T-cell (primary cell): ENCODE data around the gene NDRG4. TPM values are rescaled to one million over a fixed set of nuclear protein-coding genes. Genes with fewer than 3 reads are reported as not detected.

Source experiments
- ATAC-seq, 4 experiments: fragments of 200-7000 bp in 3 of 4; fragments of 150-1000 bp in 1 of 4; cut with Tn5 transposase; replicated peaks in 1 of 4; 1 replicate in 3 of 4; 2 replicates in 1 of 4; pipeline ENCODE4 v1.10.0; 2021; ENCODE audit warnings: moderate library complexity in 3 of 4, mild to moderate bottlenecking in 2 of 4, moderate number of reproducible peaks in 1 of 4
- CTCF ChIA-PET, 2 donors: fragments of 300-600 bp; sonication (Branson Sonifier 250); formaldehyde crosslinking; loops; one replicate each; lab custom pipeline; 2022; ENCODE audit warnings: antibody characterized with exemption in 2 of 2; lab: Charles Lee
- POLR2A ChIA-PET, 2 donors: fragments of 300-600 bp; sonication (Branson Sonifier 250); formaldehyde crosslinking; loops; one replicate each; lab custom pipeline; 2022; ENCODE audit warnings: antibody characterized with exemption in 2 of 2; lab: Charles Lee
- DNase-seq, 35 experiments: peaks; one replicate each; pipeline versions ENCODE4 v3.0.0 to v3.0.0-alpha.2; 2013 to 2023
- H3K27ac ChIP-seq: one replicate; pipeline ENCODE4 v1.5.1; 2013; ENCODE audit warnings: low read length
- H3K27me3 ChIP-seq, 2 experiments: replicated peaks in 1 of 2; 1 replicate in 1 of 2; 2 replicates in 1 of 2; pipeline versions ENCODE4 v1.6.1 to v1.7.0; 2013; ENCODE audit warnings: low read length in 1 of 2, mixed read lengths in 1 of 2; ENCODE audit not compliant: control insufficient read depth in 2 of 2, insufficient read depth in 2 of 2; ENCODE audit errors: extremely low read depth in 1 of 2
- H3K36me3 ChIP-seq, 2 donors: 1 replicate in 1 of 2; 2 replicates in 1 of 2; pipeline versions ENCODE4 v1.6.1 to v1.7.0; 2013; ENCODE audit warnings: low read length in 1 of 2; ENCODE audit not compliant: control insufficient read depth in 2 of 2, insufficient read depth in 1 of 2; ENCODE audit errors: extremely low read depth in 1 of 2
- H3K4me1 ChIP-seq, 2 experiments: 1 replicate in 1 of 2; 2 replicates in 1 of 2; pipeline versions ENCODE4 v1.6.1 to v1.7.0; 2013; ENCODE audit warnings: low read length in 2 of 2, mixed read lengths in 1 of 2; ENCODE audit not compliant: insufficient read depth in 2 of 2, control insufficient read depth in 1 of 2; ENCODE audit errors: extremely low read depth in 1 of 2
- H3K4me3 ChIP-seq, 2 donors: 1 replicate in 1 of 2; 2 replicates in 1 of 2; pipeline versions ENCODE4 v1.5.1 to v1.7.0; 2013; ENCODE audit warnings: mild to moderate bottlenecking in 2 of 2, low read length in 1 of 2, moderate library complexity in 1 of 2; ENCODE audit not compliant: control insufficient read depth in 1 of 2; ENCODE audit errors: extremely low read depth in 1 of 2
- H3K9me3 ChIP-seq: 2 replicates; pipeline ENCODE4 v1.7.0; 2013
- H3K27ac Mint-ChIP-seq, 2 donors: one replicate each; pipeline ENCODE4 v1.8.0; 2020 to 2021; ENCODE audit warnings: mild to moderate bottlenecking in 2 of 2, mixed read lengths in 2 of 2
- H3K27me3 Mint-ChIP-seq, 2 donors: one replicate each; pipeline ENCODE4 v1.8.0; 2021 to 2022; ENCODE audit warnings: mixed read lengths in 2 of 2
- H3K36me3 Mint-ChIP-seq: one replicate; pipeline ENCODE4 v1.8.0; 2021; ENCODE audit warnings: mixed read lengths
- H3K4me1 Mint-ChIP-seq, 3 donors: one replicate each; pipeline ENCODE4 v1.8.0; 2020 to 2022; ENCODE audit warnings: mixed read lengths in 3 of 3, mild to moderate bottlenecking in 1 of 3
- H3K4me3 Mint-ChIP-seq, 3 donors: one replicate each; pipeline ENCODE4 v1.8.0; 2020 to 2022; ENCODE audit warnings: mild to moderate bottlenecking in 3 of 3, mixed read lengths in 3 of 3, moderate library complexity in 3 of 3
- H3K9me3 Mint-ChIP-seq, 3 donors: one replicate each; pipeline ENCODE4 v1.8.0; 2020 to 2022; ENCODE audit warnings: mixed read lengths in 3 of 3
- WGBS: methylation state at CpG from one replicate; pipeline ENCODE4 v1.1.5; 2013; ENCODE audit warnings: missing lambda C conversion rate; ENCODE audit not compliant: insufficient coverage; 5-methylcytosine and 5-hydroxymethylcytosine counted together
- total RNA-seq, 35 experiments: library from RNA in 6 of 35; stranded (reverse) in 6 of 35; fragments of 120-200 nt in 1 of 35; gene quantifications; one replicate each; pipeline versions ENCODE4 v1.2.1 to v1.2.4 and lab custom pipeline; 2013 to 2026

NDRG4 gene
- total RNA-seq, 5 donors from 2014 or later (not counting 1 experiment from before 2014, with no cell fraction given), result 0.66 to 3.6 (median 1.7) TPM

GRCh38 chr16:58461056-58461455 is 38.9 kb upstream of the NDRG4 start:
- Histone ChIP-seq H3K27me3 (peaks cover 8 to 40% of the 10 kb centered on the region in 2 experiments), H3K36me3 (no peaks in the 10 kb centered on the region), H3K4me1 (peaks cover 0 to 9% of the 10 kb centered on the region in 2 experiments), H3K4me3 (no peak overlapping the region), H3K27ac (no peak overlapping the region), H3K9me3 (no peaks in the 10 kb centered on the region)
- peaks cover 8 to 15% (median 10%) of the 10 kb centered on the region in 3 donors for H3K4me1 Mint-ChIP-seq
- no peaks in the 10 kb centered on the region for H3K36me3 Mint-ChIP-seq
- H3K4me3 Mint-ChIP-seq, result no peak overlapping the region
- 83% methylated on average over 3 of the region's 5 CpGs for WGBS
- ChIA-PET CTCF (no interaction called here), POLR2A (no interaction called here)
- DNase-seq (no peak), ATAC-seq (no peak)
- H3K9me3 Mint-ChIP-seq, result no peaks in the 10 kb centered on the region
- peaks cover 30 to 41% of the 10 kb centered on the region in 2 donors for H3K27me3 Mint-ChIP-seq
- no peak overlapping the region for H3K27ac Mint-ChIP-seq

GRCh38 chr16:58461640-58462039 is 38.3 kb upstream of the NDRG4 start:
- Mint-ChIP-seq H3K4me3 (peak overlapping the region in 1 of 3 donors; percentile 67), H3K27me3 (peaks cover 35 to 47% of the 10 kb centered on the region in 2 donors), H3K4me1 (peaks cover 8 to 15% (median 10%) of the 10 kb centered on the region in 3 donors), H3K36me3 (no peaks in the 10 kb centered on the region), H3K9me3 (no peaks in the 10 kb centered on the region), H3K27ac (no peak overlapping the region)
- 86% methylated on average over 5 of the region's 7 CpGs for WGBS
- no peaks in the 10 kb centered on the region for H3K36me3 ChIP-seq
- H3K4me3 ChIP-seq, result no peak overlapping the region
- ChIA-PET CTCF (no interaction called here), POLR2A (no interaction called here)
- H3K9me3 ChIP-seq, result no peaks in the 10 kb centered on the region
- DNase-seq (no peak), ATAC-seq (no peak)
- H3K27me3 ChIP-seq, result peaks cover 8 to 46% of the 10 kb centered on the region in 2 experiments
- no peak overlapping the region for H3K27ac ChIP-seq
- peaks cover 0 to 9% of the 10 kb centered on the region in 2 experiments for H3K4me1 ChIP-seq

GRCh38 chr16:58462089-58462488 is 37.9 kb upstream of the NDRG4 start:
- peak overlapping the region; percentile 28 to 67 (median 34) for H3K4me3 Mint-ChIP-seq

GRCh38 chr16:58462499-58462996 is 37.4 kb upstream of the NDRG4 start:
- H3K4me1 Mint-ChIP-seq, result peaks cover 8 to 15% (median 10%) of the 10 kb centered on the region in 3 donors
- Histone ChIP-seq H3K27me3 (peaks cover 8 to 51% of the 10 kb centered on the region in 2 experiments), H3K27ac (no peak overlapping the region), H3K4me3 (no peak overlapping the region), H3K4me1 (peaks cover 0 to 9% of the 10 kb centered on the region in 2 experiments), H3K36me3 (no peaks in the 10 kb centered on the region), H3K9me3 (no peaks in the 10 kb centered on the region)
- ChIA-PET POLR2A (no interaction called here), CTCF (no interaction called here)
- DNase-seq, result no peak
- H3K9me3 Mint-ChIP-seq, result no peaks in the 10 kb centered on the region
- H3K36me3 Mint-ChIP-seq, result no peaks in the 10 kb centered on the region
- ATAC-seq, result no peak
- peak overlapping the region; percentile 34 to 67 (median 47) for H3K4me3 Mint-ChIP-seq
- 89% methylated on average over 8 of the region's 15 CpGs for WGBS
- H3K27me3 Mint-ChIP-seq, result peaks cover 40 to 56% of the 10 kb centered on the region in 2 donors
- no peak overlapping the region for H3K27ac Mint-ChIP-seq

More at GRCh38 chr16:58462089-58462488, 37.9 kb upstream of the NDRG4 start:
- H3K4me1 Mint-ChIP-seq, result peaks cover 8 to 15% (median 10%) of the 10 kb centered on the region in 3 donors
- ChIA-PET POLR2A (no interaction called here), CTCF (no interaction called here)
- peaks cover 38 to 51% of the 10 kb centered on the region in 2 donors for H3K27me3 Mint-ChIP-seq
- H3K4me1 ChIP-seq, result peaks cover 0 to 9% of the 10 kb centered on the region in 2 experiments
- WGBS, result no CpG with 5 or more reads among the region's 4 CpGs
- no peaks in the 10 kb centered on the region for H3K36me3 Mint-ChIP-seq
- no peak overlapping the region for H3K27ac ChIP-seq
- no peak overlapping the region for H3K4me3 ChIP-seq
- peaks cover 8 to 47% of the 10 kb centered on the region in 2 experiments for H3K27me3 ChIP-seq
- ATAC-seq, result no peak
- DNase-seq, result no peak
- H3K36me3 ChIP-seq, result no peaks in the 10 kb centered on the region
- H3K9me3 ChIP-seq, result no peaks in the 10 kb centered on the region
- no peak overlapping the region for H3K27ac Mint-ChIP-seq
- no peaks in the 10 kb centered on the region for H3K9me3 Mint-ChIP-seq

- Mint-ChIP-seq H3K4me1 (peaks cover 8 to 15% (median 10%) of the 10 kb centered on the region in 3 donors), H3K9me3 (no peaks in the 10 kb centered on the region), H3K27me3 (peaks cover 46 to 62% of the 10 kb centered on the region in 2 donors), H3K27ac (no peak overlapping the region), H3K4me3 (peak overlapping the region; percentile 34 to 67 (median 47)), H3K36me3 (no peaks in the 10 kb centered on the region)
- DNase-seq (peak in 1 of 35 experiments; percentile 8), ATAC-seq (peak in 3 of 4 experiments; percentile 36 to 48 (median 48))
- Histone ChIP-seq H3K4me3 (no peak overlapping the region), H3K36me3 (no peaks in the 10 kb centered on the region), H3K27me3 (peaks cover 8 to 58% of the 10 kb centered on the region in 2 experiments), H3K4me1 (peaks cover 0 to 9% of the 10 kb centered on the region in 2 experiments), H3K27ac (no peak overlapping the region), H3K9me3 (no peaks in the 10 kb centered on the region)
- ChIA-PET CTCF (no interaction called here), POLR2A (no interaction called here)
- WGBS, result 4% methylated on average over 106 of the region's 113 CpGs
Observed at GRCh38 chr16:58462997-58463941, 36.7 kb upstream of the NDRG4 start.
